Heart left ventricle (tissue), 16 donors: Measurements from ENCODE around the gene UMODL1. TPM values are rescaled to one million over a fixed set of nuclear protein-coding genes. Genes with fewer than 3 reads are reported as not detected.
A peak's percentile ranks its signal among the peaks of the same experiment; 100 is the strongest.

Source experiments
- ATAC-seq, 4 donors: fragments of 200-7000 bp; cut with Tn5 transposase; one replicate each; pipeline ENCODE4 v1.9.1; 2020 to 2022; ENCODE audit warnings: moderate library complexity in 4 of 4, mild to moderate bottlenecking in 3 of 4, moderate number of reproducible peaks in 1 of 4
- DNase-seq, 5 donors: peaks; one replicate each; pipeline ENCODE4 v3.0.0-alpha.2; 2020
- H3K27ac ChIP-seq, 12 donors: fragments of 200-600 bp; sonication (generic) in 4 of 12; one replicate each; pipeline versions ENCODE4 v1.5.0 to v1.8.0; 2016 to 2022; ENCODE audit warnings: mild to moderate bottlenecking in 2 of 12
- H3K27me3 ChIP-seq, 9 donors: fragments of 200-600 bp; sonication (generic) in 2 of 9; one replicate each; pipeline versions ENCODE4 v1.5.1 to v1.8.0; 2016 to 2022; ENCODE audit warnings: mild to moderate bottlenecking in 3 of 9
- H3K36me3 ChIP-seq, 9 donors: fragments of 200-600 bp; sonication (generic) in 2 of 9; one replicate each; pipeline versions ENCODE4 v1.5.0 to v1.8.0; 2018 to 2022; ENCODE audit warnings: mild to moderate bottlenecking in 2 of 9
- H3K4me1 ChIP-seq, 12 donors: fragments of 200-600 bp; sonication (generic) in 4 of 12; one replicate each; pipeline versions ENCODE4 v1.5.0 to v1.8.0; 2016 to 2022; ENCODE audit warnings: mild to moderate bottlenecking in 3 of 12
- H3K4me3 ChIP-seq, 12 donors: fragments of 200-600 bp; sonication (generic) in 4 of 12; one replicate each; pipeline versions ENCODE4 v1.5.0 to v1.8.0; 2017 to 2022; ENCODE audit warnings: mild to moderate bottlenecking in 9 of 12, moderate library complexity in 4 of 12
- H3K9me3 ChIP-seq, 12 donors: fragments of 200-600 bp; sonication (generic) in 4 of 12; one replicate each; pipeline versions ENCODE4 v1.5.0 to v1.8.0; 2016 to 2022; ENCODE audit warnings: mild to moderate bottlenecking in 1 of 12
- POLR2A ChIP-seq, 2 donors: fragments of 450-650 bp; IDR thresholded peaks; one replicate each; pipeline ENCODE4 v1.6.1; 2017; ENCODE audit warnings: antibody characterized with exemption in 2 of 2, mild to moderate bottlenecking in 2 of 2, moderate library complexity in 2 of 2
- WGBS, 4 donors: extraction: QIAGEN DNeasy Blood & Tissue Kit in 2 of 4; methylation state at CpG; one replicate each; pipeline versions ENCODE4 v1.1.5 to v1.1.7; 2013 to 2018; 5-methylcytosine and 5-hydroxymethylcytosine counted together
- intact Hi-C, 10 donors: fragments of 100-400 bp; cut with DNase I; formaldehyde crosslinking; loops; one replicate each; pipeline versions ENCODE4 v1.11.1 to v1.14.2; 2022
- polyA plus RNA-seq, 2 donors: library from polyadenylated mRNA; stranded (reverse); fragments of 200-250 nt; gene quantifications; one replicate each; pipeline ENCODE4 v1.2.3, GENCODE V29; 2013
- total RNA-seq, 9 donors: library from RNA; depleted of rRNA in 2 of 9; stranded (reverse); fragments of >200 nt in 2 of 9; fragmentation: NEBNext Ultra II Directional in 3 of 9; extraction: Animal tissue kit (Norgen Biotek cat#: 25700) in 3 of 9; gene quantifications; one replicate each; pipeline versions ENCODE4 v1.1.0 to v1.2.4, GENCODE V29; 2016 to 2023
- TF ChIP-seq, protein P1 (sequence below), 12 donors: fragments of 200-600 bp; sonication (generic) in 4 of 12; IDR thresholded peaks; one replicate each; pipeline versions ENCODE4 v1.5.0 to v1.8.0; 2018 to 2022; ENCODE audit warnings: antibody characterized with exemption in 12 of 12, mild to moderate bottlenecking in 5 of 12
- donor health status: ischemic (EF 13 %, LVEDD 7.1; RV severe dilation, severe dysfunction).
- donor health status: healthy with polysubstance abuse.
- donor health status: DM: no; HTN: yes; CAD: no.
- donor health status: DM: no; HTN: no; CAD: no.
- donor health status: ischemic (EF 25% LVEDD 6.9; RV normal size, moderate dysfunction).
- donor health status: ischemic (EF 25% LVEDD 5.7; RV mildly dilated, moderate dysfunction).
- donor health status: healthy.
- donor health status: DM: yes; HTN: yes; CAD: no.
- donor health status: ischemic (EF 35%, LVEDD 5.7; RV mildly dilated, moderate dysfunction).
- donor health status: nonischemic (EF 11% LVEDD 7.7; RV severe dilation, severe dysfunction).
- donor health status: DM: yes; HTN: yes; CAD: no.
- donor health status: PGD.
- donor health status: ischemic (EF 29% LVEDD 5.4; RV normal size, mild dysfunction).
- donor health status: nonischemic (EF 23%, LVEDD 6.1; RV moderate dilation, normal function).

UMODL1 gene
- total and polyA plus RNA-seq, 11 donors = 0.07 to 0.19 TPM; not detected in 9

DNA sequence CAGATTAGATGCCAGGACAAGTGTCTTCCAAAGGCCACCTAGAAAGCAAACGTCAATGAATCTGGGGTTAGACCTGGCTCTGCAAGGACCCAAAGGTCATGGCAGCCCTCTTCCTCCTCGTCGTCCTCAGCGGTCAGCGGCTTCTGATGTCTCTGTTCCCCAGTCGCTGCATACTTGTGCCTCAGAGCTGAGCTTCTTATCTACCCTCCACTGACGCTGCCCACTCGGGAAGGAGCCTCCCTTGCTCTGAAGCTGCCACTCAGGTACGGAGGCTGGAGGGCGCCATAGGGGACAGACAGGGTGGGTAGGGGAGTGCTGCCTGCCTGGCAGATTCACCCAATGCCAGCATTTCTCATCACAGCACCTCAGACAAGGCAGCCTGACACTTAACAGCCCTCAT lies 11.4 kb upstream of the UMODL1 start:
- Histone ChIP-seq H3K4me3 (no peak overlapping the region), H3K36me3 (no peaks in the 10 kb centered on the region), H3K4me1 (peaks cover 0 to 53% (median 3%) of the 10 kb centered on the region in 12 donors), H3K27ac (no peak overlapping the region), H3K27me3 (peaks cover 0 to 13% (median 0%) of the 10 kb centered on the region in 9 donors), H3K9me3 (no peaks in the 10 kb centered on the region)
- intact Hi-C loops = no loop called here
- TF ChIP-seq, protein P1, sequence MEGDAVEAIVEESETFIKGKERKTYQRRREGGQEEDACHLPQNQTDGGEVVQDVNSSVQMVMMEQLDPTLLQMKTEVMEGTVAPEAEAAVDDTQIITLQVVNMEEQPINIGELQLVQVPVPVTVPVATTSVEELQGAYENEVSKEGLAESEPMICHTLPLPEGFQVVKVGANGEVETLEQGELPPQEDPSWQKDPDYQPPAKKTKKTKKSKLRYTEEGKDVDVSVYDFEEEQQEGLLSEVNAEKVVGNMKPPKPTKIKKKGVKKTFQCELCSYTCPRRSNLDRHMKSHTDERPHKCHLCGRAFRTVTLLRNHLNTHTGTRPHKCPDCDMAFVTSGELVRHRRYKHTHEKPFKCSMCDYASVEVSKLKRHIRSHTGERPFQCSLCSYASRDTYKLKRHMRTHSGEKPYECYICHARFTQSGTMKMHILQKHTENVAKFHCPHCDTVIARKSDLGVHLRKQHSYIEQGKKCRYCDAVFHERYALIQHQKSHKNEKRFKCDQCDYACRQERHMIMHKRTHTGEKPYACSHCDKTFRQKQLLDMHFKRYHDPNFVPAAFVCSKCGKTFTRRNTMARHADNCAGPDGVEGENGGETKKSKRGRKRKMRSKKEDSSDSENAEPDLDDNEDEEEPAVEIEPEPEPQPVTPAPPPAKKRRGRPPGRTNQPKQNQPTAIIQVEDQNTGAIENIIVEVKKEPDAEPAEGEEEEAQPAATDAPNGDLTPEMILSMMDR (IDR thresholded peaks at IDR 0.05) = no peak
- no peak for TF ChIP-seq POLR2A (IDR thresholded peaks at IDR 0.05)
- DNase-seq (peak in 1 of 5 donors; percentile 50), ATAC-seq (no peak)
- WGBS, 4 donors = 76 to 87% (median 79%) methylated on average over 8 to 10 of the region's 10 CpGs

DNA sequence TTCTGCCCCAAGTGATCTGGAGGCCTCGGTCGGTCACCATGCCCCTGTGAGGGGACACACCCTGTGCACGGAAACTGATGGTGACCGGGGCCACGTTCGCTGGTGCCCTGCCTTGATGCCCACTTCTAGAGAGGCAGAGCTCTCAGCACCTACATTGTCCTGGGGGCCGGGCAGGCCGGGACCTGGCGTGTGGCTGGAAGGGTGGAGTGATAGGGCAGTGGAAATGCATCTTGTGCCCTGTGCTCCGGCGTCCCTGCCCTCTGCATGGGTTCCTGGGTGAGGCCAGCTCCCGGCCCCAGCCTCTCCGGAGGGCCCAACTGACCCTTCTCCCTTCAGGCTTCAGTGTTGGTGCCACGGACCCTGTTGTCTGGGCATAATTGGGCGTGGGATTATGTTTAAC lies 11.0 kb upstream of the UMODL1 start:
- WGBS, 4 donors = 85 to 95% (median 94%) methylated on average over 7 to 15 of the region's 15 CpGs
- no peak for ATAC-seq
- peak in 2 of 5 donors; percentile 10 to 59 for DNase-seq
- Histone ChIP-seq H3K4me3 (no peak overlapping the region), H3K9me3 (no peaks in the 10 kb centered on the region), H3K27me3 (peaks cover 0 to 13% (median 0%) of the 10 kb centered on the region in 9 donors), H3K27ac (no peak overlapping the region), H3K36me3 (no peaks in the 10 kb centered on the region), H3K4me1 (peaks cover 0 to 53% (median 3%) of the 10 kb centered on the region in 12 donors)
- intact Hi-C loops = no loop called here
- TF ChIP-seq, protein P1 (IDR thresholded peaks at IDR 0.05) = no peak
- TF ChIP-seq POLR2A (IDR thresholded peaks at IDR 0.05) = no peak

DNA sequence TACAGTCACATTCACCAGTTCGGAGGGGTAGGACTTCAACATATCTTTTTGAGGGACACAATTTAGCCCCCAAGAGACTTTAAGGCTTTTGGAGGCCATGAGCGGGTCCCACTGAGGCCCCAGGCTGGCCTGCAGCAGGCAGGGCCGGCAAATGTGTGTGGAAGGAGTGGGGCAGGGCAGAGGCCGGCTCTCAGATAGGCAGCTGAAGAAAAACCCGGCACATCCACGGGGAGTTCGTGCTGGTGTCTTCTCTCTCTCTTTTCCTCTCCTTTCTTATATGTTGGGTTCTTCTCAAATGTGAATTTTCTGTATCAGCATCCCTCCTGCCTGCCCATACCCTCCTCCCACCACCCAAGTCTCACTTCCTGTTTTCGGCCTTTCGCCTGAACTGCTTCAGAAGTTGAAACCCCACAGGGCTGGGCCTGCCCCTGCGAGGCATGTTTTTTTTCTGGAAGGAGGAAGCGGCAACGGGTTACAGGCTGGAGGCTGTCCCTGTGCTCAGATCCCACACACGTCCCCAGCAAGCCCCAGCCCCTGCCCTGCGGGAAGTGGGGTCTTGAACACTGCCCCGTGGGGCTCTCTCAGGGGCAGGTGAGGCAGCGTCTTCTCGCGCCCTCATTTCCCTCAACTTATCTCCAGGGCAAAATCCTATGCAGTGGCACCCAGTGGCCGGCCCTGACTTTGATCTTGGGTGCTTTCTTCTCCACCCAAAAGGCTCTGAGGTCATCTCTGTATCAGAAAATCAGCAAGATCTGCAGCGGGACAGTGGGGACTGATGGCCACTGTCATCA lies 9.7 kb upstream of the UMODL1 start:
- Histone ChIP-seq H3K9me3 (no peaks in the 10 kb centered on the region), H3K27me3 (peaks cover 0 to 19% (median 0%) of the 10 kb centered on the region in 9 donors), H3K36me3 (no peaks in the 10 kb centered on the region), H3K4me1 (peaks cover 0 to 53% (median 3%) of the 10 kb centered on the region in 12 donors), H3K4me3 (no peak overlapping the region), H3K27ac (peak overlapping the region in 1 of 12 donors; percentile 87)
- intact Hi-C loops = no loop called here
- TF ChIP-seq, protein P1 (IDR thresholded peaks at IDR 0.05) = no peak
- TF ChIP-seq POLR2A (IDR thresholded peaks at IDR 0.05) = no peak
- WGBS, 4 donors = 70 to 74% (median 73%) methylated on average over 19 to 20 of the region's 20 CpGs
- DNase-seq = peak; percentile 43 to 74 (median 51)
- ATAC-seq = peak in 3 of 4 donors; percentile 39 to 64 (median 62)

DNA sequence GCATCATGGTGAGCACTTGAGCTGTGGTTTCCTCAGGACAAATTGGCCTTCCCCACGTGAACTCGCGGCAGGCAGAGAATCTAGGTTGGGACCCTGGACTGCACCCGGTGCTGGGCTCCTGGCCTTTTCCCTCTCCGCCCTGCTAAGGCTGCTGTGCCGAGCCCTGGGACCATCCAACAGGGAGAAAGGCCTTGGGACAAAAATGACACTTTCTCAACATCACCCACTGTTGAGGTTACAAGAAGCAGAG lies 9.2 kb upstream of the UMODL1 start:
- 76 to 95% (median 86%) methylated on average over 6 of the region's 6 CpGs for WGBS, 4 donors
- Histone ChIP-seq H3K36me3 (no peaks in the 10 kb centered on the region), H3K9me3 (no peaks in the 10 kb centered on the region), H3K27ac (peak overlapping the region in 1 of 12 donors; percentile 87), H3K4me3 (no peak overlapping the region), H3K4me1 (peaks cover 0 to 51% (median 2%) of the 10 kb centered on the region in 12 donors), H3K27me3 (peaks cover 0 to 19% (median 0%) of the 10 kb centered on the region in 9 donors)
- DNase-seq = no peak
- ATAC-seq = no peak
- TF ChIP-seq POLR2A (IDR thresholded peaks at IDR 0.05) = no peak
- intact Hi-C loops = no loop called here
